Jurkat, Clone E6-1 (cell line): ENCODE measurements around the gene TOLLIP.

Experiments
- DNase-seq: peaks from one replicate; pipeline ENCODE4 v3.0.0-alpha.2; 2011; ENCODE audit warnings: low read depth, low spot score
- H3K4me3 ChIP-seq: 2 replicates; pipeline ENCODE4 v1.5.1; 2011; ENCODE audit warnings: mild to moderate bottlenecking, low read length, control low read depth, moderate library complexity

TOLLIP gene

DNA sequence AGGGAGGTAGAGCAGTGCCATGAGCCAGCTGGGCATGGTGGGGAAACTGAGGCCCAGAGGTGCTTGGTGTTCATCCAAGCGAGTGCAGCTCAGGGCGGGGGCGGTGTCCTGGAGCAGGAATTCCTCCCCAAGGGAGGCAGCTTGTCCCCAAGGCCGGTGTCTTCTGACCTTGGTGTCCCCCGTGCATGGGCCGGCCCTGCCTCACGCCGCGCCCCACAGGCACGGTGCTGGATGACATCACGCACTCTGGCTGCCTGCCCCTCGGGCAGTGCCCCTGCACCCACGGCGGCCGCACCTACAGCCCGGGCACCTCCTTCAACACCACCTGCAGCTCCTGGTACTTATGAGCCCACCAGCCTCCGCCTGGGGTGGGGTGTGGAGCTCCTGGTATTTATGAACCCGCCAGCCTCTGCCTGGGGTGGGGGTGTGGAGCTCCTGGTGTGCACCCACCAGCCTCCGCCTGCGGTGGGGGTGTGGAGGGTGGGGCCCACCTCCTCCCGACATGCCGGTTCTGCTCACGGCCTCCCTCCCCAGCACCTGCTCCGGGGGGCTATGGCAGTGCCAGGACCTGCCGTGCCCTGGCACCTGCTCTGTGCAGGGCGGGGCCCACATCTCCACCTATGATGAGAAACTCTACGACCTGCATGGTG, 79.8 kb downstream of the TOLLIP start:
- no peak for DNase-seq
- no peak overlapping the region for H3K4me3 ChIP-seq

DNA sequence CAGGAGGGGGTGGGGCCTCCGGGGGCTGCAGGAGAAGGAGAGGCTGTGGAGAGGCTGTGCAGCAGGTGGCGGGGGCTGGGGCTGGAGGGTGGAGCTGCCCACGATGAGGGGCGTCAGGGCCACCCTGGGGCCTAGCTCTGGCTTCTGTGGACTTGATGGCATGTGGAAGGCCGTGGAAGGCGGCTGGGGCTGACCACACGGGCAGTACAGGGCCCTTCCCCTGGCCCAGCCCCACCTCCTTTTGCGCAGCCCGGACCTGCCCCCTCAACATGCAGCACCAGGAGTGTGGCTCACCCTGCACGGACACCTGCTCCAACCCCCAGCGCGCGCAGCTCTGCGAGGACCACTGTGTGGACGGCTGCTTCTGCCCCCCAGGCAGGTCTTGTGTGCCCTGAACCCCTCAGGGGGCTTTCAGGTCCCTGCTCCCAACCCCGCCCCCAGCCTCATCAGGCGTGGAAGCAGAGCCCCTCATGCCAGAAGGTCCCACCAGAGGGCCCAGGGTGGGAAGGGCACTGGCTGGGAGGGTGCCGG, 80.4 kb downstream of the TOLLIP start:
- no peak overlapping the region for H3K4me3 ChIP-seq
- DNase-seq = no peak

DNA sequence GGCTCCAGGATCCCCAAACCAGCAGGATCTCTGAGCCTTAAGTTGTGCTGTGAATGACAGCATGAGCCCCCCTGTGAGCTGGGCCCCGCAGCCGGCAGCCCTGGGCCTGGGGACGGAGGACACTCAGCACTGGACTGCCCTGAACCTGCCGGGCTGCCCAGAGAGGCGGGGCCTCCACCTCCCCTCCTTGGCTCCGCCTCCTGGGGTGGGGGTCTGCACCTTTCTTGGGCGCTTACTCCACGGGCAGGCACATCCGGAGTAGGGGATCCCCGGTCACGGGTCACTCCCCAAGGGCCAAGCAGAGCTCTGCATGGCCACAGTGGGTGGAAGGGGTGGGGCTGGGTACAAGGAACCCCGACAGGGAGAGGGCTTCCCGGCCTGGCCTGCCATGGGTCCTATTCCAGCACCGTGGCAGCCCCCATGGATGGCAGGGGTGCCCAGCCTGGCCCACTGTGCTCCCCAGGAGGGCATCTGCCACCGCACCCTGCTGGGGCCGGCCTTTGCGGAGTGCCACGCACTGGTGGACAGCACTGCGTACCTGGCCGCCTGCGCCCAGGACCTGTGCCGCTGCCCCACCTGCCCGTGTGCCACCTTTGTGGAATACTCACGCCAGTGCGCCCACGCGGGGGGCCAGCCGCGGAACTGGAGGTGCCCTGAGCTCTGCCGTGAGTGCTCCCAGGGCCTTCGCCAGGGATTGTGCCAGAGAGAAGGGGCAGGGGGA, 81.2 kb downstream of the TOLLIP start:
- H3K4me3 ChIP-seq = no peak overlapping the region
- no peak for DNase-seq

DNA sequence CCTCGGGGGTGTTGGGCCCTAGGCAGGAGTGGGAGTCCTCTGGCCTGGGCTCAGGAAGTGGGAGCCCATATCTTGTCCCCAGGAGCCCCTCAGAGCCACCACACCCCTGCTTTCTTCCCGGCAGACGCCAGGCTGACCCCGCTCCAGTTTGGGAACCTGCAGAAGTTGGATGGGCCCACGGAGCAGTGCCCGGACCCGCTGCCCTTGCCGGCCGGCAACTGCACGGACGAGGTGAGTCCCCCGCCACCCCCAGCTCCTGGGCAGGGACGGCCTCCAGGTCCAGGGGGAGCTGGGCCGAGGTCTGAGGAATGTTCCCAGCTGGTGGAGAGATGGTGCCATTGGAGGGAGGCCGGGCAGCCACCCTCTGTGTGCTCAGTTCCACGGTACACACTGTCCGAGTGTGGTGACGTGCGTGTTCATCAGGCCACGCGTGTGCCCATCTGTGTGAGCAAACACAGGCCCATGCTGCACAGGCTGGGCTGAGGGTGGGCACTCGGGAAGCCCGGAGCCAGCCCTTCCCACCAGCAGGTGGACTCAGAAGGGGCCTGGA, 81.8 kb downstream of the TOLLIP start:
- no peak overlapping the region for H3K4me3 ChIP-seq
- no peak for DNase-seq

GRCh38 chr11:1226986-1227550, 82.4 kb downstream of the TOLLIP start:
- no peak for DNase-seq
- H3K4me3 ChIP-seq = no peak overlapping the region

- DNase-seq = no peak
- H3K4me3 ChIP-seq = no peak overlapping the region
These were observed 83.0 kb downstream of the TOLLIP start for GRCh38 chr11:1226226-1226985.

GRCh38 chr11:1225386-1226225, 83.8 kb downstream of the TOLLIP start:
- no peak overlapping the region for H3K4me3 ChIP-seq
- DNase-seq = no peak

- no peak overlapping the region for H3K4me3 ChIP-seq
- no peak for DNase-seq
These were observed 84.7 kb downstream of the TOLLIP start for GRCh38 chr11:1224491-1225385.
